Skeletal muscle cell (primary cell): ENCODE results near the gene SPAG17.
"Not testable (repeated sequence)": the region's sequence is repeated elsewhere in the genome, so short reads cannot be mapped to it uniquely, and the experiment has no call there.

Source experiments
- DNase-seq: peaks from one replicate; pipeline ENCODE4 v3.0.0-alpha.2; 2010; ENCODE audit warnings: low read depth
- H3K4me3 ChIP-seq: 2 replicates; pipeline ENCODE4 v1.5.1; 2011; ENCODE audit warnings: low read depth, mild to moderate bottlenecking, control low read depth, low read length, moderate library complexity

SPAG17 gene

GRCh38 chr1:117929343-117930172 lies 255.5 kb downstream of the SPAG17 start, which contains the start of the genes GDAP2 and WDR3:
Gene GDAP2 (minus strand): TSS chr1:117929621. CDS start chr1:117920357, 9,264 bp downstream.
Gene WDR3 (plus strand): TSS chr1:117929739. CDS start chr1:117933320, 3,581 bp downstream.
- peak within 1 kb of the TSS; percentile 100 for H3K4me3 ChIP-seq
- DNase-seq, result peak; percentile 80

GRCh38 chr1:117928881-117929342 lies 256.1 kb downstream of the SPAG17 start:
- DNase-seq, result peak; percentile 17

GRCh38 chr1:117925981-117926380 lies 259.0 kb downstream of the SPAG17 start:
- no peak overlapping the region for H3K4me3 ChIP-seq
- DNase-seq, result no peak

More at GRCh38 chr1:117928881-117929342, 256.1 kb downstream of the SPAG17 start:
- peak overlapping the region; percentile 100 for H3K4me3 ChIP-seq

GRCh38 chr1:117922717-117923116 lies 262.3 kb downstream of the SPAG17 start:
- not testable (repeated sequence) for DNase-seq, H3K4me3 ChIP-seq

GRCh38 chr1:117921991-117922390 lies 263.0 kb downstream of the SPAG17 start:
- H3K4me3 ChIP-seq, result no peak overlapping the region
- DNase-seq, result no peak

- no peak overlapping the region for H3K4me3 ChIP-seq
- no peak for DNase-seq
Observed at GRCh38 chr1:117919376-117919775, 265.7 kb downstream of the SPAG17 start.

GRCh38 chr1:117911051-117911450 lies 274.0 kb downstream of the SPAG17 start:
- no peak overlapping the region for H3K4me3 ChIP-seq
- DNase-seq, result no peak

- DNase-seq, result no peak
- H3K4me3 ChIP-seq, result no peak overlapping the region
Observed at GRCh38 chr1:117905019-117905418, 280.0 kb downstream of the SPAG17 start.

- DNase-seq, result no peak
Observed at GRCh38 chr1:117904485-117904884, 280.5 kb downstream of the SPAG17 start.

More at GRCh38 chr1:117904485-117904884, 280.5 kb downstream of the SPAG17 start:
- no peak overlapping the region for H3K4me3 ChIP-seq
